Osteoblast (primary cell): ENCODE data around the gene ACAP2. TPM values are rescaled to one million over a fixed set of nuclear protein-coding genes. Genes with fewer than 3 reads are reported as not detected.

Source experiments
- DNase-seq: peaks from one replicate; pipeline ENCODE4 v3.0.0; 2011; ENCODE audit warnings: low spot score, mixed read lengths; ENCODE audit not compliant: insufficient read length; ENCODE audit errors: missing footprints
- H2AFZ ChIP-seq: 2 replicates; pipeline ENCODE4 v1.6.0; 2011; ENCODE audit warnings: mild to moderate bottlenecking, low read length
- H3K27ac ChIP-seq: 2 replicates; pipeline ENCODE4 v1.5.1; 2011; ENCODE audit warnings: mild to moderate bottlenecking, low read depth, low read length, moderate library complexity
- H3K27me3 ChIP-seq: 2 replicates; pipeline ENCODE4 v1.6.0; 2012; ENCODE audit warnings: mild to moderate bottlenecking, control low read depth, inconsistent platforms, low read length, moderate library complexity; ENCODE audit not compliant: insufficient read depth
- H3K36me3 ChIP-seq: 2 replicates; pipeline ENCODE4 v1.5.1; 2011; ENCODE audit warnings: mild to moderate bottlenecking, low read length, control low read depth, moderate library complexity; ENCODE audit not compliant: insufficient read depth
- H3K4me1 ChIP-seq: 2 replicates; pipeline ENCODE4 v1.5.1; 2011; ENCODE audit warnings: mild to moderate bottlenecking, low read length, control low read depth, moderate library complexity; ENCODE audit not compliant: insufficient read depth
- H3K4me2 ChIP-seq: 2 replicates; pipeline ENCODE4 v1.6.0; 2011; ENCODE audit warnings: mild to moderate bottlenecking, low read length; ENCODE audit not compliant: insufficient read depth
- H3K4me3 ChIP-seq: fragments of 200-600 bp; sonication (generic); 3 replicates; pipeline ENCODE4 v1.5.1; 2012; ENCODE audit warnings: mild to moderate bottlenecking, low read length, inconsistent platforms; ENCODE audit not compliant: insufficient read depth
- H3K79me2 ChIP-seq: 2 replicates; pipeline ENCODE4 v1.6.0; 2012; ENCODE audit warnings: mild to moderate bottlenecking, low read length, control low read depth, inconsistent platforms; ENCODE audit not compliant: insufficient read depth
- H3K9me3 ChIP-seq: 2 replicates; pipeline ENCODE4 v1.5.1; 2011; ENCODE audit warnings: low read depth, low read length, control low read depth
- H4K20me1 ChIP-seq: 2 replicates; pipeline ENCODE4 v1.6.0; 2012; ENCODE audit warnings: mild to moderate bottlenecking, low read length, control low read depth; ENCODE audit not compliant: insufficient read depth
- total RNA-seq: library from RNA; depleted of rRNA; stranded (reverse); fragments of >200 nt; gene quantifications from 2 replicates; pipeline ENCODE4 v1.2.3, GENCODE V29; 2012
- TF ChIP-seq, protein P1 (sequence below): IDR thresholded peaks from 2 replicates; pipeline ENCODE4 v1.5.1; 2011; ENCODE audit warnings: mild to moderate bottlenecking, low read depth, low read length, moderate library complexity; ENCODE audit errors: extremely low read depth

The ACAP2 gene
- total RNA-seq, 1 donor: 121 TPM

DNA sequence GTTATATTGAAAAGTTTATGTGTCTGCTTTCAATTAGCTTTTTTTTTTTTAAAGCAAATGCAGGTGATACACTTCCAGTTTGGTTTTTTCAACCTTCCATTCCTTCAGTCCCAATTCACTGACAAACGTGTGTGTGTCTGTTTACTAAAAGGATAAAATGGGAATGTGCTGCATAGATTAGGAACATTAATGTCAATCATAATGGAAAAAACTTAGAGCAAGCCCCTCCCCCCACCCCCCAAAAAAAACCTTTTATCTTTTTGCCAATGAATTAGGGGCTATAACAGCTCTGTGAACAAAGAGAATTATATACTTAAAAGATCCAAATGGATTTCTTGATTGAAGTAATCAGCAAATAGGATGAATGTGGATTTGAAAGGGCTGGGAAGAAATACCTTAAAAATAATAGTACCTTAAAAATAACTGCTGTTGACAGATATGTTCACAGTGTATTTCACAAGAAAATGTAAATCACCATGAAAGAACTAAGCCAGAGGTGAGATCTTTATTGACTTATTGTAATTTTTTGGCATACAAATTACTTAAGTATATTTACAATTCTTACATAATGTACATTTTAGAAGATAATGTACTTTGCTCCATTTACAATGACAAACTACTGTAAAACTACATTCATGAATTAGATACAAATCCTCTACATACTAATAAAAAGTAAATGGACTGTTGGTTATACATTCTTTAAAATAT, 168.4 kb downstream of the ACAP2 start:
- Histone ChIP-seq H3K4me3 (no peak overlapping the region), H3K27ac (no peak overlapping the region), H2AFZ (no peak overlapping the region), H3K4me2 (no peak overlapping the region), H3K4me1 (peaks cover 13% of the 10 kb centered on the region), H3K79me2 (peaks cover 7% of the 10 kb centered on the region), H3K9me3 (no peaks in the 10 kb centered on the region), H4K20me1 (peaks cover 4% of the 10 kb centered on the region), H3K36me3 (peaks cover 8% of the 10 kb centered on the region), H3K27me3 (no peaks in the 10 kb centered on the region)
- no peak for DNase-seq
- TF ChIP-seq, protein P1, sequence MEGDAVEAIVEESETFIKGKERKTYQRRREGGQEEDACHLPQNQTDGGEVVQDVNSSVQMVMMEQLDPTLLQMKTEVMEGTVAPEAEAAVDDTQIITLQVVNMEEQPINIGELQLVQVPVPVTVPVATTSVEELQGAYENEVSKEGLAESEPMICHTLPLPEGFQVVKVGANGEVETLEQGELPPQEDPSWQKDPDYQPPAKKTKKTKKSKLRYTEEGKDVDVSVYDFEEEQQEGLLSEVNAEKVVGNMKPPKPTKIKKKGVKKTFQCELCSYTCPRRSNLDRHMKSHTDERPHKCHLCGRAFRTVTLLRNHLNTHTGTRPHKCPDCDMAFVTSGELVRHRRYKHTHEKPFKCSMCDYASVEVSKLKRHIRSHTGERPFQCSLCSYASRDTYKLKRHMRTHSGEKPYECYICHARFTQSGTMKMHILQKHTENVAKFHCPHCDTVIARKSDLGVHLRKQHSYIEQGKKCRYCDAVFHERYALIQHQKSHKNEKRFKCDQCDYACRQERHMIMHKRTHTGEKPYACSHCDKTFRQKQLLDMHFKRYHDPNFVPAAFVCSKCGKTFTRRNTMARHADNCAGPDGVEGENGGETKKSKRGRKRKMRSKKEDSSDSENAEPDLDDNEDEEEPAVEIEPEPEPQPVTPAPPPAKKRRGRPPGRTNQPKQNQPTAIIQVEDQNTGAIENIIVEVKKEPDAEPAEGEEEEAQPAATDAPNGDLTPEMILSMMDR: no peak

GRCh38 chr3:195271410-195272243, 171.2 kb downstream of the ACAP2 start:
- DNase-seq: peak; percentile 97
- Histone ChIP-seq H3K27ac (peak overlapping the region; percentile 71), H2AFZ (peak overlapping the region; percentile 96), H4K20me1 (peaks cover 9% of the 10 kb centered on the region), H3K9me3 (no peaks in the 10 kb centered on the region), H3K79me2 (peaks cover 28% of the 10 kb centered on the region), H3K27me3 (no peaks in the 10 kb centered on the region), H3K4me2 (peak overlapping the region; percentile 98), H3K4me1 (peaks cover 15% of the 10 kb centered on the region), H3K4me3 (peak overlapping the region; percentile 86), H3K36me3 (peaks cover 3% of the 10 kb centered on the region)
- TF ChIP-seq, protein P1: peak; percentile 91

- Histone ChIP-seq H3K4me1 (peaks cover 15% of the 10 kb centered on the region), H3K4me3 (peak within 1 kb of the TSS; percentile 86), H4K20me1 (peaks cover 9% of the 10 kb centered on the region), H3K27ac (peak within 1 kb of the TSS; percentile 71), H3K9me3 (no peaks in the 10 kb centered on the region), H3K36me3 (peaks cover 3% of the 10 kb centered on the region), H3K79me2 (peaks cover 30% of the 10 kb centered on the region), H2AFZ (peak within 1 kb of the TSS; percentile 96), H3K4me2 (peak within 1 kb of the TSS; percentile 98), H3K27me3 (no peaks in the 10 kb centered on the region)
- TF ChIP-seq, protein P1: peak; percentile 32
- DNase-seq: peak; percentile 99
Measured at GRCh38 chr3:195270817-195271409, 171.9 kb downstream of the ACAP2 start, which contains the start of gene XXYLT1. Gene XXYLT1 (minus strand): TSS chr3:195271159. CDS start chr3:195271058, 101 bp downstream.
